Endothelial cell (in vitro differentiated cells): Measurements from ENCODE around the gene NFKBIB. TPM values are rescaled to one million over a fixed set of nuclear protein-coding genes. Genes with fewer than 3 reads are reported as not detected.

Experiments used
- DNase-seq: peaks from one replicate; pipeline ENCODE4 v3.0.0; 2021; ENCODE audit warnings: low spot score
- H3K27ac Mint-ChIP-seq: one replicate; pipeline ENCODE4 v1.8.0; 2021; ENCODE audit warnings: mixed read lengths, inconsistent platforms; ENCODE audit not compliant: unreplicated experiment
- H3K27me3 Mint-ChIP-seq: one replicate; pipeline ENCODE4 v1.8.0; 2021; ENCODE audit warnings: mild to moderate bottlenecking, moderate library complexity, mixed read lengths, inconsistent platforms; ENCODE audit not compliant: unreplicated experiment
- H3K36me3 Mint-ChIP-seq: one replicate; pipeline ENCODE4 v1.8.0; 2021; ENCODE audit warnings: mild to moderate bottlenecking, low read depth, mixed read lengths, inconsistent platforms; ENCODE audit not compliant: unreplicated experiment
- H3K4me1 Mint-ChIP-seq: one replicate; pipeline ENCODE4 v1.8.0; 2021; ENCODE audit warnings: mild to moderate bottlenecking, mixed read lengths, inconsistent platforms; ENCODE audit not compliant: unreplicated experiment
- H3K4me3 Mint-ChIP-seq: one replicate; pipeline ENCODE4 v1.8.0; 2021; ENCODE audit warnings: mild to moderate bottlenecking, mixed read lengths, inconsistent platforms; ENCODE audit not compliant: unreplicated experiment
- H3K9me3 Mint-ChIP-seq: one replicate; pipeline ENCODE4 v1.8.0; 2021; ENCODE audit warnings: mixed read lengths, inconsistent platforms; ENCODE audit not compliant: unreplicated experiment
- CTCF ChIP-seq: fragments of 200-600 bp; sonication (generic); IDR thresholded peaks from one replicate; pipeline ENCODE4 v1.5.0; 2021; ENCODE audit warnings: antibody characterized with exemption; ENCODE audit not compliant: unreplicated experiment
- total RNA-seq: library from RNA; stranded (reverse); fragmentation: NEBNext Ultra II Directional; extraction: Animal tissue kit (Norgen Biotek cat#: 25700); gene quantifications from one replicate; pipeline ENCODE4 v1.2.1, GENCODE V29; 2021; ENCODE audit not compliant: unreplicated experiment

NFKBIB gene
- total RNA-seq, 1 donor from 2014 or later, result 16.9 TPM

- Mint-ChIP-seq H3K36me3 (peaks cover 15% of the 10 kb centered on the region), H3K4me1 (peaks cover 9% of the 10 kb centered on the region), H3K27me3 (no peaks in the 10 kb centered on the region), H3K4me3 (no peak overlapping the region), H3K9me3 (no peaks in the 10 kb centered on the region), H3K27ac (no peak overlapping the region)
- TF ChIP-seq CTCF, result no peak
- DNase-seq, result no peak
Observed at GRCh38 chr19:38922482-38922881, 22.7 kb downstream of the NFKBIB start.

GRCh38 chr19:38924388-38924787, 24.6 kb downstream of the NFKBIB start:
- TF ChIP-seq CTCF, result no peak
- no peaks in the 10 kb centered on the region for H3K9me3 Mint-ChIP-seq
- H3K4me3 Mint-ChIP-seq, result no peak overlapping the region
- peaks cover 15% of the 10 kb centered on the region for H3K36me3 Mint-ChIP-seq
- H3K27ac Mint-ChIP-seq, result no peak overlapping the region
- H3K27me3 Mint-ChIP-seq, result peaks cover 2% of the 10 kb centered on the region
- no peak for DNase-seq
- peaks cover 7% of the 10 kb centered on the region for H3K4me1 Mint-ChIP-seq

GRCh38 chr19:38928391-38929001, 28.7 kb downstream of the NFKBIB start:
- DNase-seq, result no peak
- Mint-ChIP-seq H3K36me3 (peaks cover 18% of the 10 kb centered on the region), H3K27me3 (peaks cover 11% of the 10 kb centered on the region), H3K27ac (no peak overlapping the region), H3K9me3 (no peaks in the 10 kb centered on the region), H3K4me1 (peaks cover 15% of the 10 kb centered on the region), H3K4me3 (no peak overlapping the region)
- no peak for TF ChIP-seq CTCF

GRCh38 chr19:38929929-38930775, 30.4 kb downstream of the NFKBIB start, which contains the start of gene SARS2:
TSS of gene SARS2 (minus strand) at chr19:38930763. CDS start at chr19:38930736, 27 bp downstream.
- TF ChIP-seq CTCF, result peak; percentile 94
- Mint-ChIP-seq H3K9me3 (no peaks in the 10 kb centered on the region), H3K4me1 (peaks cover 15% of the 10 kb centered on the region), H3K36me3 (peaks cover 26% of the 10 kb centered on the region), H3K27me3 (peaks cover 11% of the 10 kb centered on the region), H3K27ac (peak within 1 kb of the TSS; percentile 93), H3K4me3 (peak within 1 kb of the TSS; percentile 97)
- peak; percentile 92 for DNase-seq
